Measurements from ENCODE around the gene UCN. TPM values are rescaled to one million over a fixed set of nuclear protein-coding genes. Genes with fewer than 3 reads are reported as not detected.

UCN gene
- total RNA-seq, 4 donors from 2014 or later, result 0.82 to 10.8 (median 2.2) TPM; not detected in 1

DNA sequence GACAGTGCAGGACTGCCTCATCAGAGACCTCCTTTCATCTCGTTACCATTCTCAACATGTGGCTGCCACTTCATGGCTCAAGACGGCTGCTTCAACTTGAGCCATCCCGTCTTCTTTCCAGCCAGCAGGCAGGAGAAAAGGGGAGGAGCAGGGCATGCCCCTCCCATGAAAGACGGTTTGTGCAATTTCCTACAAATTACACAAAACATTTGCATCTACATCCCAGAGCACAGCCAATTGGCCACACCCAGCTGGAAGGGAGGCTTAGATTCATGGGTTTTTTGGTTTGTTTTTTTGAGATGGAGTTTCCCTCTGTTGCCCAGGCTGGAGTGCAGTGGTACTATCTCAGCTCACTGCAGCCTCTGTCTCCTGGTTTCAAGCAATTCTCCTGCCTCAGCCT lies 11.8 kb downstream of the UCN start:
- H3K36me3 ChIP-seq, result no peaks in the 10 kb centered on the region

DNA sequence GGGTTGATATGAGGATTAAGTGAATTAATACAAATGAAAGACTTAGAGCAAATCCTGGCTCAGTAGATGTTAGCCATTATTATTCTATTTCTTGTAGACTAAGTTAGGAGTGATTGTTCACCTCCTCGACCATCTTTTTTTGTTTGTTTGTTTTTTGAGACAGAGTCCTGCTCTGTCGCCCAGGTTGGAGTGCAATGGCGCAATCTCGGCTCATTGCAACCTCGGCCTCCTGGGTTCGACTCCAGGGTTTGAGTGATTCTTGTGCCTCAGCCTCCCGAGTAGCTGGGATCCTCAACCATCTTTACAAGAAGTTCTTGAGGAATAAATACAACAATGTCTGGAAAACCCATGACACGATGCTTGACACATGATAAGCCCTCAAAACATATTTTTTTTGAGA lies 13.3 kb downstream of the UCN start:
- 67 to 89% methylated on average over 1 to 8 of the region's 8 CpGs for WGBS, 2 donors (ENCODE audit: low coverage in 1 of 2)
- peaks cover 24% of the 10 kb centered on the region for H3K27me3 ChIP-seq
- H3K4me1 ChIP-seq, result no peaks in the 10 kb centered on the region
- no peak overlapping the region for H3K27ac ChIP-seq
- no peaks in the 10 kb centered on the region for H3K36me3 ChIP-seq
- no peak overlapping the region for H3K4me3 ChIP-seq
- in situ Hi-C loops (cut with MboI; ENCODE audit: low pct_ligation_motif_present in 1 of 4, low pct_unique_long_range_greater_than_20kb in 1 of 4, low sequenced_read_pairs in 3 of 4) (loop anchor here in 3 of 4 donors (25.0 kb wide), 1 partner anchor 333 kb away; the partner anchor contains the start of gene MAPRE3 (in 3 of the 3)), intact Hi-C loops (cut with DNase I; ENCODE audit: low total_unique reads) (no loop called here)
- TF ChIP-seq EP300 (IDR thresholded peaks at IDR 0.05; ENCODE audit: low read depth), result no peak
- DNase-seq, result no peak
- H3K9me3 ChIP-seq, result no peaks in the 10 kb centered on the region

More for the DNA sequence above, 11.8 kb downstream of the UCN start:
- intact Hi-C loops (cut with DNase I; ENCODE audit: low total_unique reads) (no loop called here), in situ Hi-C loops (cut with MboI; ENCODE audit: low pct_ligation_motif_present in 1 of 4, low pct_unique_long_range_greater_than_20kb in 1 of 4, low sequenced_read_pairs in 3 of 4) (loop anchor here in 3 of 4 donors (25.0 kb wide), 1 partner anchor 334 kb away; the partner anchor contains the start of gene MAPRE3 (in 3 of the 3))
- no peak for DNase-seq
- TF ChIP-seq, protein P1, sequence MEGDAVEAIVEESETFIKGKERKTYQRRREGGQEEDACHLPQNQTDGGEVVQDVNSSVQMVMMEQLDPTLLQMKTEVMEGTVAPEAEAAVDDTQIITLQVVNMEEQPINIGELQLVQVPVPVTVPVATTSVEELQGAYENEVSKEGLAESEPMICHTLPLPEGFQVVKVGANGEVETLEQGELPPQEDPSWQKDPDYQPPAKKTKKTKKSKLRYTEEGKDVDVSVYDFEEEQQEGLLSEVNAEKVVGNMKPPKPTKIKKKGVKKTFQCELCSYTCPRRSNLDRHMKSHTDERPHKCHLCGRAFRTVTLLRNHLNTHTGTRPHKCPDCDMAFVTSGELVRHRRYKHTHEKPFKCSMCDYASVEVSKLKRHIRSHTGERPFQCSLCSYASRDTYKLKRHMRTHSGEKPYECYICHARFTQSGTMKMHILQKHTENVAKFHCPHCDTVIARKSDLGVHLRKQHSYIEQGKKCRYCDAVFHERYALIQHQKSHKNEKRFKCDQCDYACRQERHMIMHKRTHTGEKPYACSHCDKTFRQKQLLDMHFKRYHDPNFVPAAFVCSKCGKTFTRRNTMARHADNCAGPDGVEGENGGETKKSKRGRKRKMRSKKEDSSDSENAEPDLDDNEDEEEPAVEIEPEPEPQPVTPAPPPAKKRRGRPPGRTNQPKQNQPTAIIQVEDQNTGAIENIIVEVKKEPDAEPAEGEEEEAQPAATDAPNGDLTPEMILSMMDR (IDR thresholded peaks at IDR 0.05), result no peak
- TF ChIP-seq POLR2A (IDR thresholded peaks at IDR 0.05), result no peak
- no peak for TF ChIP-seq EP300 (IDR thresholded peaks at IDR 0.05; ENCODE audit: low read depth)
- TF ChIP-seq POLR2AphosphoS5 (IDR thresholded peaks at IDR 0.05), result no peak
- Histone ChIP-seq H3K4me1 (no peaks in the 10 kb centered on the region), H3K4me3 (no peak overlapping the region), H3K27ac (no peak overlapping the region), H3K9me3 (no peaks in the 10 kb centered on the region), H3K27me3 (peaks cover 8% of the 10 kb centered on the region)
- 47 to 56% methylated on average over 4 of the region's 4 CpGs for WGBS, 2 donors (ENCODE audit: low coverage in 1 of 2)

DNA sequence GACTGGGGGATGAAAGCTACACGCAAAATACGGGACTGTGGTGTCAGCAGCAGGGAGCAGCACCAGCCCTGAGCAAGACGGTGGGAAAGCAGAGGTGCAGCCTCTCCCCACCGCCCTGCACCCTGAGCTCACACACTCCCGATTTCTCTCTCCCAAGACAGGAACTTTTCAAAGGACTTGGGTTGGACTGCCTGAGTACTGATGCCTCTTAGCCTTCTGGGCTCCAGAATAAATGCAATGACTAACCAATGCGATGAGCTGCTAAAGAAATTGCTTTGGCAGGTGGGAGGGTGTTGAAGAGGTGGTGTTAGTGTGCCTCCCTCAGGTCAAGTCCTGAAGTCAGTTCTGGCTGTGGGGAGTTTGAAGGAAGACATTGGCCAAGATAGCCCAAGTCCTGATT lies 16.4 kb downstream of the UCN start:
- WGBS, 2 donors (ENCODE audit: low coverage in 1 of 2), result 50 to 53% methylated on average over 1 to 6 of the region's 6 CpGs
- H3K9me3 ChIP-seq, result no peaks in the 10 kb centered on the region
- no peaks in the 10 kb centered on the region for H3K4me1 ChIP-seq
- no peak for DNase-seq
- no peaks in the 10 kb centered on the region for H3K36me3 ChIP-seq
- TF ChIP-seq POLR2A (IDR thresholded peaks at IDR 0.05), result no peak
- no peak for TF ChIP-seq POLR2AphosphoS5 (IDR thresholded peaks at IDR 0.05)
- TF ChIP-seq, protein P1 (IDR thresholded peaks at IDR 0.05), result no peak
- no peak for TF ChIP-seq EP300 (IDR thresholded peaks at IDR 0.05; ENCODE audit: low read depth)
- no peak overlapping the region for H3K4me3 ChIP-seq
- no peak overlapping the region for H3K27ac ChIP-seq
- peaks cover 41% of the 10 kb centered on the region for H3K27me3 ChIP-seq
- in situ Hi-C loops (cut with MboI; ENCODE audit: low pct_ligation_motif_present in 1 of 4, low pct_unique_long_range_greater_than_20kb in 1 of 4, low sequenced_read_pairs in 3 of 4) (loop anchor here in 3 of 4 donors (25.0 kb wide), 1 partner anchor 330 kb away; the partner anchor contains the start of gene MAPRE3 (in 3 of the 3)), intact Hi-C loops (cut with DNase I; ENCODE audit: low total_unique reads) (no loop called here)

DNA sequence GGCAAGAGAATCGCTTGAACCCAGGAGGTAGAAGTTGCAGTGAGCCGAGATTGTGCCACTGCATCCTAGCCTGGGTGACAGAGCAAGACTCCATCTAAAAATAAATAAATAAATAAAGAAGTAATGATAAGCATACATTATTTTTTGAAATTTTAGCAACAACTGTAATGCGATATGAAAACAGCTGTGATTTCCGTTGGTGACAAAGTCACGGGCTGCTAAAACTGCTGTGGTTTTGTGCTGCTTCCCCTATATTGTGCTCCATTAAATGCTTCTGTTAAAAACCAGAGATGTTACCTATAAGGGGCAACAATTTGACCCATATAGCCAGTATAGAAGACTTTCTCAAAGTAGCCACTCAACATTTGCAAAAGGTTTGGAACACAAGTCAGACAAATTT lies 17.7 kb downstream of the UCN start:
- Histone ChIP-seq H3K27me3 (peaks cover 47% of the 10 kb centered on the region), H3K36me3 (no peaks in the 10 kb centered on the region), H3K4me1 (no peaks in the 10 kb centered on the region), H3K4me3 (no peak overlapping the region), H3K9me3 (no peaks in the 10 kb centered on the region), H3K27ac (no peak overlapping the region)
- in situ Hi-C loops (cut with MboI; ENCODE audit: low pct_ligation_motif_present in 1 of 4, low pct_unique_long_range_greater_than_20kb in 1 of 4, low sequenced_read_pairs in 3 of 4), result loop anchor here in 3 of 4 donors (25.0 kb wide), 1 partner anchor 328 kb away; the partner anchor contains the start of gene MAPRE3 (in 3 of the 3)
- intact Hi-C loops (cut with DNase I; ENCODE audit: low total_unique reads), result no loop called here
- DNase-seq, result no peak
- WGBS, 2 donors (ENCODE audit: low coverage in 1 of 2), result 60 to 80% methylated on average over 1 to 5 of the region's 5 CpGs
- TF ChIP-seq POLR2A (IDR thresholded peaks at IDR 0.05), result no peak
- TF ChIP-seq EP300 (IDR thresholded peaks at IDR 0.05; ENCODE audit: low read depth), result no peak
- TF ChIP-seq POLR2AphosphoS5 (IDR thresholded peaks at IDR 0.05), result no peak
- TF ChIP-seq, protein P1 (IDR thresholded peaks at IDR 0.05), result no peak
